Chondrocyte (in vitro differentiated cells): ENCODE measurements around the gene PCBP1. TPM values are rescaled to one million over a fixed set of nuclear protein-coding genes. Genes with fewer than 3 reads are reported as not detected.

Experiments used
- DNase-seq: peaks from one replicate; pipeline ENCODE4 v3.0.0; 2021; ENCODE audit warnings: mixed read lengths, low spot score
- H3K27ac Mint-ChIP-seq: one replicate; pipeline ENCODE4 v1.8.0; 2021; ENCODE audit warnings: mild to moderate bottlenecking, moderate library complexity, mixed read lengths; ENCODE audit not compliant: unreplicated experiment
- H3K27me3 Mint-ChIP-seq: 2 replicates; pipeline ENCODE4 v1.8.0; 2021; ENCODE audit warnings: low read depth, mixed read lengths
- H3K36me3 Mint-ChIP-seq: 2 replicates; pipeline ENCODE4 v1.8.0; 2021; ENCODE audit warnings: low read depth, mixed read lengths
- H3K4me1 Mint-ChIP-seq: 2 replicates; pipeline ENCODE4 v1.8.0; 2021; ENCODE audit warnings: low read depth, mild to moderate bottlenecking, mixed read lengths
- H3K4me3 Mint-ChIP-seq: one replicate; pipeline ENCODE4 v1.8.0; 2021; ENCODE audit warnings: mild to moderate bottlenecking, moderate library complexity, mixed read lengths; ENCODE audit not compliant: unreplicated experiment
- H3K9me3 Mint-ChIP-seq: 2 replicates; pipeline ENCODE4 v1.8.0; 2021; ENCODE audit warnings: low read depth, mixed read lengths
- total RNA-seq: library from RNA; stranded (reverse); gene quantifications from 3 replicates; pipeline ENCODE4 v1.2.1, GENCODE V29; 2021
- TF ChIP-seq, protein P1 (sequence below): fragments of 200-600 bp; sonication (generic); IDR thresholded peaks from 2 replicates; pipeline ENCODE4 v1.5.0; 2021; ENCODE audit warnings: antibody characterized with exemption, mild to moderate bottlenecking, moderate library complexity

The PCBP1 gene
- total RNA-seq, 1 donor from 2014 or later, result 220 TPM

DNA sequence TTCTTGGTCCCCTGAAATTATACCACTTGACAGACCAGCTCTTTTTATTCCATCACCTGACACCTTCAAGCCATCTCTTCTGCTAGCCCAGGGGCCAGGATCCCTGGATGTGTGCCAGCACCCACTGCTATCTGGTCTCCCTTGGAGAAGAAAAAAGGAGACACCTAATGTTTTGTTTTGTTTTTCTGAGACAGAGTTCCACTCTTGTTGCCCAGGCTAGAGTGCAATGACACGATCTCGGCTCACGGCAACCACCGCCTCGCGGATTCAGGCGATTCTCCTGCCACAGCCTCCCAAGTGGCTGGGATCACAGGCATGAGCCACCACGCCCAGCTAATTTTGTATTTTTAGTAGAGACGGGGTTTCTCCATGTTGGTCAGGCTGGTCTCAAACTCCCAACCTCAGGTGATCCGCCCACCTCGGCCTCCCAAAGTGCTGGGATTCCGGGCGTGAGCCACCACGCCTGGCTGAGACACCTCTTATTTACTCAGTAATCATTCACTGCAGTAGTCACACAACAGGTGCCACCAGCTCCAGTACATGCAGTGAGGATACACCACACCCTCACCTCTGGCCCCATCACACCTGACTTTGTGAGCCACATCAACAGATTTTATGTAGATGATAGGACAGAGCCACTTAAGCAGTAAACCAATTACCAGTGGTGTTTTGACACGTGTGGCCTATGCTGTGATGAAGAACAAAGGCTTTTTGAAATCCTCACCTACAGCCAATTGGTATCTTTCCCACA lies 42.8 kb upstream of the PCBP1 start:
- TF ChIP-seq, protein P1, sequence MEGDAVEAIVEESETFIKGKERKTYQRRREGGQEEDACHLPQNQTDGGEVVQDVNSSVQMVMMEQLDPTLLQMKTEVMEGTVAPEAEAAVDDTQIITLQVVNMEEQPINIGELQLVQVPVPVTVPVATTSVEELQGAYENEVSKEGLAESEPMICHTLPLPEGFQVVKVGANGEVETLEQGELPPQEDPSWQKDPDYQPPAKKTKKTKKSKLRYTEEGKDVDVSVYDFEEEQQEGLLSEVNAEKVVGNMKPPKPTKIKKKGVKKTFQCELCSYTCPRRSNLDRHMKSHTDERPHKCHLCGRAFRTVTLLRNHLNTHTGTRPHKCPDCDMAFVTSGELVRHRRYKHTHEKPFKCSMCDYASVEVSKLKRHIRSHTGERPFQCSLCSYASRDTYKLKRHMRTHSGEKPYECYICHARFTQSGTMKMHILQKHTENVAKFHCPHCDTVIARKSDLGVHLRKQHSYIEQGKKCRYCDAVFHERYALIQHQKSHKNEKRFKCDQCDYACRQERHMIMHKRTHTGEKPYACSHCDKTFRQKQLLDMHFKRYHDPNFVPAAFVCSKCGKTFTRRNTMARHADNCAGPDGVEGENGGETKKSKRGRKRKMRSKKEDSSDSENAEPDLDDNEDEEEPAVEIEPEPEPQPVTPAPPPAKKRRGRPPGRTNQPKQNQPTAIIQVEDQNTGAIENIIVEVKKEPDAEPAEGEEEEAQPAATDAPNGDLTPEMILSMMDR, result no peak
- Mint-ChIP-seq H3K4me3 (no peak overlapping the region), H3K9me3 (no peaks in the 10 kb centered on the region), H3K27ac (no peak overlapping the region), H3K27me3 (no peaks in the 10 kb centered on the region), H3K36me3 (peaks cover 9% of the 10 kb centered on the region), H3K4me1 (peaks cover 3% of the 10 kb centered on the region)
- DNase-seq, result no peak

DNA sequence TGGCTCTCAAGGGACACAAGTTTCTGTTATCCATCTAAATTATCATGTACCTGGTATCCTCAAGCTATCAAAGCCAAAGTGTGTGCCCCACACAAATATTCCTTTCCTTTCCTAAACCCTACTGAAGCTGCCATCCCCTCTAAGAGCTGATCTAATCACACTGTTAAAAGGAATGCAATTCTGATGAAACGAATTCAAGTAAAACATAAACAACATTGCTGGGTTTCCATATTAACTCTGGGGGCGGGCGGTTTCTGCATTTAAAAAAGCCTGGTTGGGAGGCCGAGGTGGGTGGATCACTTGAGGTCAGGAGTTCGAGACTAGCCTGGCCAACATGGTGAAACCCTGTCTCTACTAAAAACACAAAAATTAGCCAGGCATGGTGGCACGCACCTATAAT lies 41.9 kb upstream of the PCBP1 start:
- DNase-seq, result no peak
- H3K4me3 Mint-ChIP-seq, result no peak overlapping the region
- H3K27ac Mint-ChIP-seq, result no peak overlapping the region
- no peaks in the 10 kb centered on the region for H3K9me3 Mint-ChIP-seq
- no peaks in the 10 kb centered on the region for H3K27me3 Mint-ChIP-seq
- TF ChIP-seq, protein P1, result no peak
- H3K4me1 Mint-ChIP-seq, result peaks cover 3% of the 10 kb centered on the region
- H3K36me3 Mint-ChIP-seq, result peaks cover 9% of the 10 kb centered on the region

DNA sequence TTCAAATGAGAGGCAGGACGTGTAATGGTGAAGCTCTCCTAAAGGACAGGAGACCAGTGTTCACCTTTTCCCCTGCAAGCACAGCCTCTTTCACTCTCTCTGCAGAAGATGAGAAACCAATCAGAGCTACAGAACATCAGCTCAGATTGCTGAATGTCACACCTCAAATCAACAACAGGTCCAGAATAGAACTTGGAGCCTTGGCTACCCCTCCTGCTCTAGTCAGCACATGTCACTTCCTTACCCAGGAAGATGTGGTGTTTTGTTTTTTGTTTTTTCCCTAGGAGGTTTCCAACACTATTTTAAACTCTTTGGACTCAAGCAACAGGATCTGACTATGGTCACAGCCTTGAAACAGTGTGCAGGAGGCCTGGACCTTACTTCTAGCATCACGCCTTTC lies 41.3 kb upstream of the PCBP1 start:
- no peak for DNase-seq
- Mint-ChIP-seq H3K4me3 (no peak overlapping the region), H3K27ac (no peak overlapping the region), H3K4me1 (peaks cover 3% of the 10 kb centered on the region), H3K36me3 (peaks cover 9% of the 10 kb centered on the region), H3K9me3 (no peaks in the 10 kb centered on the region), H3K27me3 (no peaks in the 10 kb centered on the region)
- TF ChIP-seq, protein P1, result no peak

DNA sequence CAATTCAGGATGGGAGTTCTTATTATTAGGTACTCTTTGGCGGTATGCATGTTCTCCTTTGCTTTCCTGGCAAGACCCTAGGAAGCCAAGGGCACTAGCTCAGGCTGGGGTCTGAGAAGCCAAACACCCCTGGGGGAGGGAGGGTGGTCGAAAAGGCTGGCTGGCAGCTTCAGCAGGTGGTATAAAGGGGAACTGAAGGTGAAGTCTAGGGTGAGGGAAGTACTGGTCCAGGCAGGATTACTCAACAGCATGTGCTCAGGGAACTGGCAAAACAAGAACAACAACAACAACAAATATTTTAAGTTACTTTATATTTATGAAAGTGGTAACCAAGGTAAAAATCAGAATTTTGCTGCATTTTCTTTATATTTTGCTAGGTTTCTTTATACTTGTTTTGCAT lies 40.7 kb upstream of the PCBP1 start:
- TF ChIP-seq, protein P1, result no peak
- Mint-ChIP-seq H3K4me1 (peaks cover 2% of the 10 kb centered on the region), H3K27ac (no peak overlapping the region), H3K4me3 (no peak overlapping the region), H3K36me3 (peaks cover 13% of the 10 kb centered on the region), H3K27me3 (no peaks in the 10 kb centered on the region), H3K9me3 (no peaks in the 10 kb centered on the region)
- no peak for DNase-seq

DNA sequence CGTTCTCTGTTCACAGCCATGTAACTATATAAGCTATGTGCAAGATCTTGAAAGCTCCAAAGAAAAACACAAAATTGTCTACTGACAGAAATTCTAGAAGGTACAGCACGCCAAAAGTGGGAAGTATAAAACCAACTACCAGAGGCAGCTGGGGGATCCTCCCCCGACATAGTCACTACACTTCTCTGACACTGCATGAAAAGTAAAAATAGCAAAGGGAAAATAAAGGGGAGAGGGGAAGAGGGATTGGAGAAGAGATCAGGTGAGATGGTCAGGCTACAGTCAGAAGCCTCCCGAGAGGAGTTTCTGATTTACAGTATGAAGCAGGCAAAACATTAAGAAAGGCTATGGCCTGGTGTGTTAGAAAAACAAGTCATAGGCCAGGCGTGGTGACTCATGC lies 39.8 kb upstream of the PCBP1 start:
- no peaks in the 10 kb centered on the region for H3K9me3 Mint-ChIP-seq
- H3K4me3 Mint-ChIP-seq, result no peak overlapping the region
- DNase-seq, result no peak
- H3K4me1 Mint-ChIP-seq, result no peaks in the 10 kb centered on the region
- peaks cover 13% of the 10 kb centered on the region for H3K36me3 Mint-ChIP-seq
- H3K27me3 Mint-ChIP-seq, result no peaks in the 10 kb centered on the region
- TF ChIP-seq, protein P1, result no peak
- no peak overlapping the region for H3K27ac Mint-ChIP-seq
